ENCODE measurements around the gene ETV1.

The ETV1 gene

DNA sequence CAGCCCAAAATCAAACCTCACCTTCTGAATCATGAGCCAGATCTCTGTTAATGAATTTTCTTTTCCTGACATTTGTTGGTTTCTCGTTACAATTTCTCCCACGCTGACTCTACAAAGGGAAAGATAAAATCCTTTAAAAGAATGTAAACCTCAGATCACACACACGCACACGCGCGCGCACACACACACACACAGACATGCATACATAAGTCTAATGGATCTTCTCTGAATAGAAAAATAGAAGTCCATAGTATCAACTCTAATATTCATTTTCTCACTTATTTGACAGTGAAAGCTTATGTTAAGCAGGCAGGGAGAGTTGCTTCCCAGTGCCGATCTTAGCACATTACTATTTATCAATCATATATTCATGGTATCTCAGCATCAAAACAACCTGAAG, 1.4 kb downstream of the ETV1 start:
- TF ChIP-seq POLR2AphosphoS5 (IDR thresholded peaks at IDR 0.05; ENCODE audit: low read depth) (no peak), REST (IDR thresholded peaks at IDR 0.05; ENCODE audit: insufficient replicate concordance, low read depth) (no peak), GABPA (IDR thresholded peaks at IDR 0.05; ENCODE audit: low read depth) (no peak), SPI1 (IDR thresholded peaks at IDR 0.05; ENCODE audit: borderline replicate concordance, low read depth) (no peak)
- TF ChIP-seq, protein P1, sequence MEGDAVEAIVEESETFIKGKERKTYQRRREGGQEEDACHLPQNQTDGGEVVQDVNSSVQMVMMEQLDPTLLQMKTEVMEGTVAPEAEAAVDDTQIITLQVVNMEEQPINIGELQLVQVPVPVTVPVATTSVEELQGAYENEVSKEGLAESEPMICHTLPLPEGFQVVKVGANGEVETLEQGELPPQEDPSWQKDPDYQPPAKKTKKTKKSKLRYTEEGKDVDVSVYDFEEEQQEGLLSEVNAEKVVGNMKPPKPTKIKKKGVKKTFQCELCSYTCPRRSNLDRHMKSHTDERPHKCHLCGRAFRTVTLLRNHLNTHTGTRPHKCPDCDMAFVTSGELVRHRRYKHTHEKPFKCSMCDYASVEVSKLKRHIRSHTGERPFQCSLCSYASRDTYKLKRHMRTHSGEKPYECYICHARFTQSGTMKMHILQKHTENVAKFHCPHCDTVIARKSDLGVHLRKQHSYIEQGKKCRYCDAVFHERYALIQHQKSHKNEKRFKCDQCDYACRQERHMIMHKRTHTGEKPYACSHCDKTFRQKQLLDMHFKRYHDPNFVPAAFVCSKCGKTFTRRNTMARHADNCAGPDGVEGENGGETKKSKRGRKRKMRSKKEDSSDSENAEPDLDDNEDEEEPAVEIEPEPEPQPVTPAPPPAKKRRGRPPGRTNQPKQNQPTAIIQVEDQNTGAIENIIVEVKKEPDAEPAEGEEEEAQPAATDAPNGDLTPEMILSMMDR (IDR thresholded peaks at IDR 0.05; ENCODE audit: insufficient read depth, low read length): no peak
- H3K27me3 ChIP-seq (ENCODE audit: insufficient read depth, poor library complexity, severe bottlenecking): peaks cover 3% of the 10 kb centered on the region
- H3K4me3 ChIP-seq (replicated peaks; ENCODE audit: insufficient read depth, low read length): no peak overlapping the region
- H3K27ac ChIP-seq (replicated peaks): no peak overlapping the region
- DNase-seq (ENCODE audit: low read depth in 1 of 2, low spot score in 1 of 2): no peak

GRCh38 chr7:13987395-13987794, 2.1 kb downstream of the ETV1 start:
- Histone ChIP-seq H3K4me3 (replicated peaks; ENCODE audit: insufficient read depth, low read length) (no peak overlapping the region), H3K27me3 (ENCODE audit: insufficient read depth, poor library complexity, severe bottlenecking) (peaks cover 3% of the 10 kb centered on the region), H3K27ac (replicated peaks) (no peak overlapping the region)
- no peak for TF ChIP-seq GABPA (IDR thresholded peaks at IDR 0.05; ENCODE audit: low read depth)
- TF ChIP-seq, protein P1 (IDR thresholded peaks at IDR 0.05; ENCODE audit: insufficient read depth, low read length): no peak
- no peak for TF ChIP-seq REST (IDR thresholded peaks at IDR 0.05; ENCODE audit: insufficient replicate concordance, low read depth)
- no peak for TF ChIP-seq SPI1 (IDR thresholded peaks at IDR 0.05; ENCODE audit: borderline replicate concordance, low read depth)
- TF ChIP-seq POLR2AphosphoS5 (IDR thresholded peaks at IDR 0.05; ENCODE audit: low read depth): no peak
- no peak for DNase-seq (ENCODE audit: low read depth in 1 of 2, low spot score in 1 of 2)

DNA sequence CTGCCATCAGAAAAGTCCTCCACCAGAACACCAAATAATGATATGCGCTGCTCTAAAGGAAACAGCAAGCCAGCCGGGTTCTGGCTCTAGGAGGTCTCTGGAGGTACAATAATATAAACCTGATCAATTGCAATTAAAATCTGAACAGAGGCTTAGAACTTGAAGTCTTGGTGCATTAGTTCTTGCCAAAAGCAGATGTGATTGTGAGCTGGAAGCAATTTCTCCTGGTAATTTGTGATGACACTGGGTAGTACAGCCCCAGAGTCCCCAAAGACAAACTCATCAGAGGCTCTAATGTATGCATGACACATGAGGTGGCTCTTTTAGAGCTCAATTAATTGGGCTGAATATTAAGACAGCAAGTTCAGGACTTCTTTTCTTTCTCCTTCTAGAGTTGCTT, 3.3 kb downstream of the ETV1 start:
- no peak for TF ChIP-seq REST (IDR thresholded peaks at IDR 0.05; ENCODE audit: insufficient replicate concordance, low read depth)
- TF ChIP-seq GABPA (IDR thresholded peaks at IDR 0.05; ENCODE audit: low read depth): no peak
- TF ChIP-seq SPI1 (IDR thresholded peaks at IDR 0.05; ENCODE audit: borderline replicate concordance, low read depth): no peak
- no peak for TF ChIP-seq POLR2AphosphoS5 (IDR thresholded peaks at IDR 0.05; ENCODE audit: low read depth)
- TF ChIP-seq, protein P1 (IDR thresholded peaks at IDR 0.05; ENCODE audit: insufficient read depth, low read length): no peak
- DNase-seq (ENCODE audit: low read depth in 1 of 2, low spot score in 1 of 2): no peak
- Histone ChIP-seq H3K27ac (replicated peaks) (no peak overlapping the region), H3K27me3 (ENCODE audit: insufficient read depth, poor library complexity, severe bottlenecking) (peaks cover 3% of the 10 kb centered on the region), H3K4me3 (replicated peaks; ENCODE audit: insufficient read depth, low read length) (no peak overlapping the region)
